K562 (cell line): ENCODE results near the gene ZNF24. TPM values are rescaled to one million over a fixed set of nuclear protein-coding genes. Genes with fewer than 3 reads are reported as not detected.
A peak's percentile ranks its signal among the peaks of the same experiment; 100 is the strongest.

Source experiments
- ARNT ChIP-seq, 2 experiments: fragments of 450-650 bp; IDR thresholded peaks; 2 replicates each; pipeline ENCODE4 v1.6.1; 2016; ENCODE audit warnings: mild to moderate bottlenecking in 1 of 2
- BCOR ChIP-seq: fragments of 450-650 bp; IDR thresholded peaks from 2 replicates; pipeline ENCODE4 v1.6.1; 2016
- CREBBP ChIP-seq: IDR thresholded peaks from one replicate; pipeline ENCODE4 v1.6.1; 2012; ENCODE audit warnings: low read depth, mild to moderate bottlenecking, control low read depth, inconsistent platforms, low read length
- FOXA1 ChIP-seq: fragments of 450-650 bp; IDR thresholded peaks from 2 replicates; pipeline ENCODE4 v1.6.1; 2016; ENCODE audit warnings: mild to moderate bottlenecking, borderline replicate concordance
- GMEB1 ChIP-seq: fragments of 250-450 bp; sonication (Bioruptor Pico); IDR thresholded peaks from 2 replicates; pipeline ENCODE4 v1.4.0; 2020; ENCODE audit warnings: mild to moderate bottlenecking
- HDGF ChIP-seq: fragments of 450-650 bp; IDR thresholded peaks from 2 replicates; pipeline ENCODE4 v1.6.1; 2016
- KHSRP ChIP-seq: fragments of 450-650 bp; IDR thresholded peaks from 2 replicates; pipeline ENCODE4 v1.6.1; 2017
- MBD2 ChIP-seq: sonication (generic); IDR thresholded peaks from 2 replicates; pipeline ENCODE4 v1.6.1; 2016; ENCODE audit warnings: low read depth, borderline replicate concordance
- MTA3 ChIP-seq: fragments of 450-650 bp; formaldehyde crosslinking; IDR thresholded peaks from 2 replicates; pipeline ENCODE4 v1.6.1; 2017; ENCODE audit warnings: mild to moderate bottlenecking, borderline replicate concordance
- NFIC ChIP-seq: fragments of 450-650 bp; IDR thresholded peaks from 2 replicates; pipeline ENCODE4 v1.6.1; 2017; ENCODE audit warnings: mild to moderate bottlenecking, inconsistent platforms
- NFXL1 ChIP-seq: fragments of 450-650 bp; formaldehyde crosslinking; IDR thresholded peaks from 2 replicates; pipeline ENCODE4 v1.4.0; 2021; ENCODE audit warnings: mild to moderate bottlenecking
- POLR3A ChIP-seq: IDR thresholded peaks from 2 replicates; pipeline ENCODE4 v1.6.1; 2011; ENCODE audit warnings: borderline replicate concordance, mild to moderate bottlenecking, moderate library complexity; ENCODE audit not compliant: insufficient read length, insufficient read depth; ENCODE audit errors: extremely low read depth
- RFX5 ChIP-seq: IDR thresholded peaks from 2 replicates; pipeline ENCODE4 v1.6.1; 2011; ENCODE audit warnings: low read depth, mild to moderate bottlenecking, improper control_type of control experiment, low read length
- SMAD1 ChIP-seq: fragments of 150-350 bp; IDR thresholded peaks from 2 replicates; pipeline ENCODE4 v1.6.1; 2014; ENCODE audit warnings: low read length, low read depth; ENCODE audit not compliant: partially characterized antibody
- TCF7L2 ChIP-seq: fragments of 150-350 bp; IDR thresholded peaks from 2 replicates; pipeline ENCODE4 v1.6.1; 2016; ENCODE audit warnings: low read depth, mild to moderate bottlenecking, low read length, moderate library complexity
- TFAP4 ChIP-seq: sonication (generic); formaldehyde crosslinking; IDR thresholded peaks from 2 replicates; pipeline ENCODE4 v1.8.0; 2022; ENCODE audit warnings: missing genetic modification reagents, mild to moderate bottlenecking, moderate library complexity, borderline replicate concordance
- THRA ChIP-seq: fragments of 450-650 bp; IDR thresholded peaks from 2 replicates; pipeline ENCODE4 v1.6.1; 2017; ENCODE audit warnings: mild to moderate bottlenecking, moderate library complexity
- THRB ChIP-seq: fragments of 450-650 bp; formaldehyde crosslinking; conservative IDR thresholded peaks from 2 replicates; pipeline ENCODE4 v1.4.0; 2022; ENCODE audit warnings: mild to moderate bottlenecking, missing genetic modification characterization
- USF2 ChIP-seq: sonication (generic); formaldehyde crosslinking; IDR thresholded peaks from 2 replicates; pipeline ENCODE4 v1.5.0; 2020; ENCODE audit warnings: missing genetic modification reagents
- XRCC4 ChIP-seq: IDR thresholded peaks from one replicate; pipeline ENCODE4 v1.6.1; 2011; ENCODE audit not compliant: insufficient read depth, insufficient read length; ENCODE audit errors: extremely low read depth
- ZNF239 ChIP-seq: fragments of 250-450 bp; sonication (Bioruptor Pico); IDR thresholded peaks from 2 replicates; pipeline ENCODE4 v1.4.0; 2020; ENCODE audit warnings: mild to moderate bottlenecking
- ZNF24 ChIP-seq: fragments of 450-650 bp; IDR thresholded peaks from 2 replicates; pipeline ENCODE4 v1.6.1; 2016
- ZNF274 ChIP-seq: IDR thresholded peaks from 2 replicates; pipeline ENCODE4 v1.6.1; 2011; ENCODE audit warnings: low read depth, mild to moderate bottlenecking, low read length, moderate library complexity, borderline replicate concordance
- ZNF311 ChIP-seq: fragments of 250-450 bp; sonication (Bioruptor Pico); IDR thresholded peaks from 2 replicates; pipeline ENCODE4 v1.4.0; 2020; ENCODE audit warnings: mild to moderate bottlenecking, moderate library complexity
- ZNF347 ChIP-seq: fragments of 450-650 bp; formaldehyde crosslinking; IDR thresholded peaks from 2 replicates; pipeline ENCODE4 v1.4.0; 2020; ENCODE audit warnings: low read depth, mild to moderate bottlenecking, moderate library complexity
- polyA plus RNA-seq, 8 experiments: library from polyadenylated mRNA; depleted of rRNA in 4 of 8; stranded (reverse) in 5 of 8; unstranded in 3 of 8; fragments of >200 nt; fragmentation: Nextera tagmentation in 2 of 8; fragmentation: Illumina TruSeq in 1 of 8; extraction: Ambion mirVana in 2 of 8; extraction: Trizol in 1 of 8; gene quantifications; 2 replicates each; pipeline versions ENCODE4 v1.2.1 to v1.2.3, GENCODE V29; 2011 to 2014; ENCODE audit warnings: inconsistent platforms in 1 of 8, missing spikeins in 1 of 8
- total RNA-seq, 7 experiments: library from RNA; depleted of rRNA in 6 of 7; stranded (reverse); fragments of >200 nt in 6 of 7; fragmentation: Illumina TruSeq in 2 of 7; extraction: Trizol in 2 of 7; gene quantifications; 2 replicates each; pipeline versions ENCODE4 v1.2.1 to v1.2.3, GENCODE V29; 2011 to 2021; ENCODE audit warnings: low replicate concordance in 1 of 7

Gene ZNF24
- total and polyA plus RNA-seq, 9 of the 15 experiments (the other 6 are each of a cell fraction or from before 2014, with no cell fraction given) = 35.7 to 72.8 (median 54.1) TPM

- no peak for TF ChIP-seq POLR3A
- no peak for TF ChIP-seq TCF7L2
- no peak for TF ChIP-seq FOXA1
- TF ChIP-seq THRB = peak; percentile 74
- TF ChIP-seq SMAD1 = no peak
- TF ChIP-seq RFX5 = no peak
- no peak for TF ChIP-seq XRCC4
- TF ChIP-seq BCOR = no peak; the same call in 1 of the 2 replicates
- peak; percentile 82 for TF ChIP-seq MBD2
- TF ChIP-seq THRA = no peak
- no peak; the same call in 1 of the 2 replicates for TF ChIP-seq NFIC
- TF ChIP-seq MTA3 = peak; percentile 52; the same call in 1 of the 2 replicates
- no peak for TF ChIP-seq USF2 (CRISPR knock-in tag)
- no peak for TF ChIP-seq KHSRP
- peak in 1 of 2 experiments; percentile 45; a peak in 1 of 4 replicates for TF ChIP-seq ARNT (IDR thresholded peaks at IDR 0.05)
- TF ChIP-seq ZNF347 = no peak
- TF ChIP-seq ZNF274 = no peak
- no peak for TF ChIP-seq NFXL1
- peak; percentile 62 for TF ChIP-seq GMEB1
- TF ChIP-seq TFAP4 (CRISPR knock-in tag) = peak; percentile 54; the same call in 1 of the 2 replicates
- TF ChIP-seq CREBBP = no peak
- TF ChIP-seq ZNF24 = no peak
- no peak for TF ChIP-seq ZNF239 (CRISPR knock-in tag)
- no peak for TF ChIP-seq HDGF
- peak; percentile 58; the same call in 1 of the 2 replicates for TF ChIP-seq ZNF311 (CRISPR knock-in tag)
Observed at GRCh38 chr18:35343936-35344735, at the start of gene ZNF24 (continued).
